Loucy (cell line): ENCODE measurements around the gene FHIT.
A peak's percentile ranks its signal among the peaks of the same experiment; 100 is the strongest.

Experiments used
- H2AFZ ChIP-seq: fragments of 200-600 bp; sonication (generic); 2 replicates; pipeline ENCODE4 v1.6.0; 2016; ENCODE audit warnings: antibody characterized with exemption, mild to moderate bottlenecking, low read length, moderate library complexity
- H3F3A ChIP-seq: fragments of 200-600 bp; 2 replicates; pipeline ENCODE4 v1.6.0; 2016; ENCODE audit warnings: antibody characterized with exemption, low read depth, mild to moderate bottlenecking
- H3K27me3 ChIP-seq: fragments of 200-600 bp; sonication (generic); 2 replicates; pipeline ENCODE4 v1.6.1; 2014; ENCODE audit warnings: low read length, mild to moderate bottlenecking; ENCODE audit not compliant: insufficient read depth, poor library complexity, severe bottlenecking
- H3K36me3 ChIP-seq: fragments of 200-600 bp; sonication (generic); 2 replicates; pipeline ENCODE4 v1.6.1; 2016; ENCODE audit warnings: low read length; ENCODE audit not compliant: insufficient read depth
- H3K4me1 ChIP-seq: fragments of 200-600 bp; sonication (generic); 2 replicates; pipeline ENCODE4 v1.5.1; 2014; ENCODE audit warnings: low read length, mild to moderate bottlenecking; ENCODE audit not compliant: insufficient read depth, poor library complexity, severe bottlenecking
- H3K4me2 ChIP-seq: fragments of 200-600 bp; sonication (generic); 2 replicates; pipeline ENCODE4 v1.6.0; 2014; ENCODE audit warnings: antibody characterized with exemption, low read length, low read depth, mild to moderate bottlenecking; ENCODE audit not compliant: poor library complexity, severe bottlenecking
- H3K4me3 ChIP-seq: fragments of 200-600 bp; sonication (generic); 2 replicates; pipeline ENCODE4 v1.5.1; 2014; ENCODE audit warnings: low read length, mild to moderate bottlenecking, mixed read lengths; ENCODE audit not compliant: poor library complexity, severe bottlenecking
- H3K79me2 ChIP-seq: fragments of 200-600 bp; sonication (generic); 2 replicates; pipeline ENCODE4 v1.6.1; 2014; ENCODE audit warnings: low read length; ENCODE audit not compliant: insufficient read depth
- H3K9ac ChIP-seq: fragments of 200-600 bp; sonication (generic); 2 replicates; pipeline ENCODE4 v1.6.0; 2014; ENCODE audit warnings: mild to moderate bottlenecking, low read depth, low read length, moderate library complexity; ENCODE audit not compliant: poor library complexity, severe bottlenecking
- H3K9me2 ChIP-seq: fragments of 200-600 bp; sonication (generic); replicated peaks from 2 replicates; pipeline ENCODE4 v1.6.1; 2016; ENCODE audit warnings: low read depth, low read length, mixed read lengths
- H3K9me3 ChIP-seq: fragments of 200-600 bp; sonication (generic); 2 replicates; pipeline ENCODE4 v1.6.1; 2014; ENCODE audit warnings: mild to moderate bottlenecking, antibody characterized with exemption, low read length, low read depth; ENCODE audit not compliant: insufficient read depth
- H4K20me1 ChIP-seq: fragments of 200-600 bp; sonication (generic); 2 replicates; pipeline ENCODE4 v1.6.0; 2014; ENCODE audit warnings: antibody characterized with exemption, low read length, mild to moderate bottlenecking; ENCODE audit not compliant: insufficient read depth, poor library complexity, severe bottlenecking
- EZH2phosphoT487 ChIP-seq: fragments of 200-600 bp; IDR thresholded peaks from 2 replicates; pipeline ENCODE4 v1.6.1; 2018; ENCODE audit warnings: antibody characterized with exemption, mild to moderate bottlenecking, moderate library complexity, borderline replicate concordance
- TF ChIP-seq, protein P1 (sequence below): fragments of 200-600 bp; sonication (generic); conservative IDR thresholded peaks from 2 replicates; pipeline ENCODE4 v1.5.1; 2014; ENCODE audit warnings: mild to moderate bottlenecking, antibody characterized with exemption, low read length

The FHIT gene

DNA sequence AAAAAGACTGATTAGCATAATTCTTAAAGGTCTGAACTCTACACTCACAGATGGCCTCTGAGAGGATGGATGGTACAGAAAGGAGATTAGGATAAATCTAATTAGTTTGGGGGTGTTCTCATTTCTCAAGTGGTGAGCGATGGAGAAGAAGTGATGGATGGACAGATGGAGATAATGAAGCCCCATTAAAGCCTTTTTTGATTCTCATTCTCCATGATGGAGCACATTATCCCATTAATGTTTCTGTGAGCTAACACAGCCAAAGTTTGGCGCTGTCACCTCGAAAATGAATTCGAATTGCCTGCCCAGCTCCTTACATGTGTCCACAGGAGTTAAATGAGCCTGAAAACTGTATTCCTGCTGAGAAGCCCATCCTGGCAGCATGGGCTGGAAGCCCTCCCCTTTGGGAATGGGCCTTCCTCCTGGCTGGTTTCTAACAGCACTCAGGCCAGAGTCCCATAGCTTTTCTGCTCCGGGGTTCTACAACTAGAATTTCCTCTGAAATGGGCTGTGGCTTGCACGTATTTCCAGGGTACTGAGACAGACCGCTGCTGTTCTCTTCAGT lies 1475.4 kb downstream of the FHIT start:
- no peaks in the 10 kb centered on the region for H4K20me1 ChIP-seq

GRCh38 chr3:59775106-59775505 lies 1476.1 kb downstream of the FHIT start:
- H3K9ac ChIP-seq: peak overlapping the region; percentile 73
- no peaks in the 10 kb centered on the region for H3K9me2 ChIP-seq
- no peaks in the 10 kb centered on the region for H3K27me3 ChIP-seq
- no peaks in the 10 kb centered on the region for H3K79me2 ChIP-seq
- no peak overlapping the region for H3K4me3 ChIP-seq
- H3K4me1 ChIP-seq: peaks cover 88% of the 10 kb centered on the region
- peaks cover 17% of the 10 kb centered on the region for H3F3A ChIP-seq
- H3K9me3 ChIP-seq: no peaks in the 10 kb centered on the region
- H3K4me2 ChIP-seq: no peak overlapping the region
- no peak overlapping the region for H2AFZ ChIP-seq
- TF ChIP-seq EZH2phosphoT487: no peak
- TF ChIP-seq, protein P1, sequence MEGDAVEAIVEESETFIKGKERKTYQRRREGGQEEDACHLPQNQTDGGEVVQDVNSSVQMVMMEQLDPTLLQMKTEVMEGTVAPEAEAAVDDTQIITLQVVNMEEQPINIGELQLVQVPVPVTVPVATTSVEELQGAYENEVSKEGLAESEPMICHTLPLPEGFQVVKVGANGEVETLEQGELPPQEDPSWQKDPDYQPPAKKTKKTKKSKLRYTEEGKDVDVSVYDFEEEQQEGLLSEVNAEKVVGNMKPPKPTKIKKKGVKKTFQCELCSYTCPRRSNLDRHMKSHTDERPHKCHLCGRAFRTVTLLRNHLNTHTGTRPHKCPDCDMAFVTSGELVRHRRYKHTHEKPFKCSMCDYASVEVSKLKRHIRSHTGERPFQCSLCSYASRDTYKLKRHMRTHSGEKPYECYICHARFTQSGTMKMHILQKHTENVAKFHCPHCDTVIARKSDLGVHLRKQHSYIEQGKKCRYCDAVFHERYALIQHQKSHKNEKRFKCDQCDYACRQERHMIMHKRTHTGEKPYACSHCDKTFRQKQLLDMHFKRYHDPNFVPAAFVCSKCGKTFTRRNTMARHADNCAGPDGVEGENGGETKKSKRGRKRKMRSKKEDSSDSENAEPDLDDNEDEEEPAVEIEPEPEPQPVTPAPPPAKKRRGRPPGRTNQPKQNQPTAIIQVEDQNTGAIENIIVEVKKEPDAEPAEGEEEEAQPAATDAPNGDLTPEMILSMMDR: no peak
- H3K36me3 ChIP-seq: no peaks in the 10 kb centered on the region
- no peaks in the 10 kb centered on the region for H4K20me1 ChIP-seq

More for the DNA sequence above, 1475.4 kb downstream of the FHIT start:
- Histone ChIP-seq H3K4me1 (peaks cover 81% of the 10 kb centered on the region), H3K9me2 (no peaks in the 10 kb centered on the region), H3K4me3 (no peak overlapping the region), H3K27me3 (no peaks in the 10 kb centered on the region), H3K36me3 (no peaks in the 10 kb centered on the region), H3K9me3 (no peaks in the 10 kb centered on the region), H3K9ac (peak overlapping the region; percentile 73), H3F3A (peaks cover 17% of the 10 kb centered on the region), H3K79me2 (no peaks in the 10 kb centered on the region), H2AFZ (no peak overlapping the region), H3K4me2 (no peak overlapping the region)
- TF ChIP-seq EZH2phosphoT487: no peak
- TF ChIP-seq, protein P1: no peak

GRCh38 chr3:59774634-59775033 lies 1476.6 kb downstream of the FHIT start:
- H3K36me3 ChIP-seq: no peaks in the 10 kb centered on the region
- peaks cover 91% of the 10 kb centered on the region for H3K4me1 ChIP-seq
- H3K9me2 ChIP-seq: no peaks in the 10 kb centered on the region

More at GRCh38 chr3:59774634-59775033, 1476.6 kb downstream of the FHIT start:
- Histone ChIP-seq H3K4me2 (no peak overlapping the region), H3K4me3 (no peak overlapping the region), H2AFZ (no peak overlapping the region), H3K27me3 (no peaks in the 10 kb centered on the region), H3K79me2 (no peaks in the 10 kb centered on the region), H3K9ac (peak overlapping the region; percentile 73), H4K20me1 (no peaks in the 10 kb centered on the region), H3F3A (peaks cover 17% of the 10 kb centered on the region), H3K9me3 (no peaks in the 10 kb centered on the region)
- TF ChIP-seq, protein P1: no peak
- TF ChIP-seq EZH2phosphoT487: no peak
